HCT116 (cell line): ENCODE measurements around the gene ALAD.

Experiments
- ATF3 ChIP-seq: IDR thresholded peaks from 2 replicates; pipeline ENCODE4 v1.6.1; 2012
- CTCF ChIP-seq, 3 experiments: fragments of 200-600 bp in 1 of 3; sonication (generic) in 1 of 3; IDR thresholded peaks in 2 of 3; conservative IDR thresholded peaks in 1 of 3; 2 replicates each; pipeline ENCODE4 v1.5.1; 2012 to 2017; ENCODE audit warnings: low read depth in 2 of 3, low read length in 2 of 3, antibody characterized with exemption in 1 of 3, borderline replicate concordance in 1 of 3, control low read depth in 1 of 3, mild to moderate bottlenecking in 1 of 3, mixed read lengths in 1 of 3, mixed run types in 1 of 3, moderate library complexity in 1 of 3; ENCODE audit not compliant: insufficient read depth in 1 of 3
- EZH2 ChIP-seq: fragments of 200-600 bp; sonication (generic); IDR thresholded peaks from 2 replicates; pipeline ENCODE4 v1.6.1; 2017; ENCODE audit warnings: antibody characterized with exemption, mixed run types
- EZH2phosphoT487 ChIP-seq: fragments of 200-600 bp; IDR thresholded peaks from 2 replicates; pipeline ENCODE4 v1.6.1; 2018; ENCODE audit warnings: antibody characterized with exemption, borderline replicate concordance
- POLR2A ChIP-seq: IDR thresholded peaks from 2 replicates; pipeline ENCODE4 v1.7.0; 2011; ENCODE audit warnings: borderline replicate concordance; ENCODE audit not compliant: insufficient read depth, insufficient read length; ENCODE audit errors: extremely low read depth
- POLR2AphosphoS5 ChIP-seq: IDR thresholded peaks from 2 replicates; pipeline ENCODE4 v1.6.1; 2011; ENCODE audit warnings: mild to moderate bottlenecking, low read depth, low read length, moderate library complexity
- SIN3A ChIP-seq: IDR thresholded peaks from 2 replicates; pipeline ENCODE4 v1.6.1; 2012; ENCODE audit warnings: low read depth

GRCh38 chr9:113363336-113363735, 37.7 kb downstream of the ALAD start:
- no peak for TF ChIP-seq POLR2A
- no peak for TF ChIP-seq ATF3
- TF ChIP-seq SIN3A: no peak
- no peak for TF ChIP-seq CTCF (IDR thresholded peaks at IDR 0.05 in 2 of 3, conservative IDR thresholded peaks at IDR 0.05 in 1 of 3; ENCODE audit: borderline replicate concordance in 1 of 3, insufficient read depth in 1 of 3, low read depth in 2 of 3, low read length in 2 of 3)
- TF ChIP-seq POLR2AphosphoS5: no peak
- no peak for TF ChIP-seq EZH2
- no peak for TF ChIP-seq EZH2phosphoT487
